ENCODE measurements around the gene KRTAP21-1. TPM values are rescaled to one million over a fixed set of nuclear protein-coding genes. Genes with fewer than 3 reads are reported as not detected.
A peak's percentile ranks its signal among the peaks of the same experiment; 100 is the strongest.

KRTAP21-1 gene
- total and polyA plus RNA-seq, 3 experiments from 2014 or later, result not detected

- Mint-ChIP-seq H3K27ac (no peak overlapping the region), H3K4me1 (peaks cover 0 to 13% (median 4%) of the 10 kb centered on the region in 3 donors), H3K27me3 (peaks cover 0 to 2% of the 10 kb centered on the region in 2 donors), H3K36me3 (no peaks in the 10 kb centered on the region), H3K9me3 (peaks cover 0 to 9% (median 2%) of the 10 kb centered on the region in 5 donors), H3K4me3 (no peak overlapping the region)
- no peaks in the 10 kb centered on the region for H3K36me3 ChIP-seq (ENCODE audit: insufficient read depth, low read length)
- H3K27ac ChIP-seq (ENCODE audit: low read depth, low read length), result no peak overlapping the region
- no peaks in the 10 kb centered on the region for H3K9me3 ChIP-seq (ENCODE audit: low read length)
- H3K4me3 ChIP-seq (ENCODE audit: low read length), result no peak overlapping the region
- DNase-seq, result no peak
- ChIA-PET CTCF (no interaction called here), POLR2A (no interaction called here)
- H3K4me1 ChIP-seq (ENCODE audit: insufficient read depth, low read length), result no peaks in the 10 kb centered on the region
- no peaks in the 10 kb centered on the region for H3K27me3 ChIP-seq (ENCODE audit: insufficient read depth, low read length, poor library complexity, severe bottlenecking)
Measured at GRCh38 chr21:30713766-30714165, 41.5 kb downstream of the KRTAP21-1 start.

- Histone ChIP-seq H3K4me3 (ENCODE audit: low read length) (no peak overlapping the region), H3K27ac (ENCODE audit: low read depth, low read length) (no peak overlapping the region), H3K9me3 (ENCODE audit: low read length) (no peaks in the 10 kb centered on the region), H3K4me1 (ENCODE audit: insufficient read depth, low read length) (no peaks in the 10 kb centered on the region), H3K27me3 (ENCODE audit: insufficient read depth, low read length, poor library complexity, severe bottlenecking) (no peaks in the 10 kb centered on the region), H3K36me3 (ENCODE audit: insufficient read depth, low read length) (no peaks in the 10 kb centered on the region)
- H3K27me3 Mint-ChIP-seq, result peaks cover 0 to under 1% of the 10 kb centered on the region in 2 donors
- H3K27ac Mint-ChIP-seq, result peak overlapping the region in 1 of 8 donors; percentile 14
- POLR2A ChIA-PET, result no interaction called here
- no peak for DNase-seq
- H3K4me1 Mint-ChIP-seq, result no peaks in the 10 kb centered on the region
- no peak overlapping the region for H3K4me3 Mint-ChIP-seq
- CTCF ChIA-PET, result no interaction called here
- no peaks in the 10 kb centered on the region for H3K36me3 Mint-ChIP-seq
- peaks cover 0 to 9% (median 2%) of the 10 kb centered on the region in 5 donors for H3K9me3 Mint-ChIP-seq
Measured at GRCh38 chr21:30710499-30710898, 44.7 kb downstream of the KRTAP21-1 start.

- H3K9me3 Mint-ChIP-seq, result peaks cover 0 to 11% (median 0%) of the 10 kb centered on the region in 5 donors
- H3K4me1 Mint-ChIP-seq, result no peaks in the 10 kb centered on the region
- Histone ChIP-seq H3K36me3 (ENCODE audit: insufficient read depth, low read length) (no peaks in the 10 kb centered on the region), H3K27ac (ENCODE audit: low read depth, low read length) (no peak overlapping the region), H3K4me3 (ENCODE audit: low read length) (no peak overlapping the region), H3K4me1 (ENCODE audit: insufficient read depth, low read length) (no peaks in the 10 kb centered on the region), H3K9me3 (ENCODE audit: low read length) (no peaks in the 10 kb centered on the region), H3K27me3 (ENCODE audit: insufficient read depth, low read length, poor library complexity, severe bottlenecking) (no peaks in the 10 kb centered on the region)
- ChIA-PET CTCF (no interaction called here), POLR2A (no interaction called here)
- DNase-seq, result no peak
- peaks cover 0 to 2% of the 10 kb centered on the region in 2 donors for H3K27me3 Mint-ChIP-seq
- H3K4me3 Mint-ChIP-seq, result no peak overlapping the region
- H3K36me3 Mint-ChIP-seq, result no peaks in the 10 kb centered on the region
- no peak overlapping the region for H3K27ac Mint-ChIP-seq
Measured at GRCh38 chr21:30707409-30707808, 47.8 kb downstream of the KRTAP21-1 start.

Other genes with a start within 250 kb of the KRTAP21-1 start
- gene KRTAP19-6, start 213.6 kb downstream of the KRTAP21-1 start, total RNA-seq, result not detected
- not detected for gene KRTAP19-6, start 213.6 kb downstream of the KRTAP21-1 start, polyA plus RNA-seq
- gene KRTAP19-7, start 194.1 kb downstream of the KRTAP21-1 start, total RNA-seq, result not detected
- not detected for gene KRTAP19-7, start 194.1 kb downstream of the KRTAP21-1 start, polyA plus RNA-seq
- not detected for gene KRTAP22-2, start 165.0 kb downstream of the KRTAP21-1 start, total RNA-seq
- not detected for gene KRTAP22-2, start 165.0 kb downstream of the KRTAP21-1 start, polyA plus RNA-seq
- not detected for gene KRTAP6-3, start 163.0 kb downstream of the KRTAP21-1 start, total RNA-seq
- not detected for gene KRTAP6-3, start 163.0 kb downstream of the KRTAP21-1 start, polyA plus RNA-seq
- gene KRTAP6-2, start 156.5 kb downstream of the KRTAP21-1 start, total RNA-seq, result not detected
- gene KRTAP6-2, start 156.5 kb downstream of the KRTAP21-1 start, polyA plus RNA-seq, result not detected
- gene KRTAP22-1, start 154.3 kb downstream of the KRTAP21-1 start, total RNA-seq, result not detected
- gene KRTAP22-1, start 154.3 kb downstream of the KRTAP21-1 start, polyA plus RNA-seq, result not detected
- not detected for gene KRTAP6-1, start 141.5 kb downstream of the KRTAP21-1 start, total RNA-seq
- not detected for gene KRTAP6-1, start 141.5 kb downstream of the KRTAP21-1 start, polyA plus RNA-seq
- not detected for gene KRTAP20-1, start 139.0 kb downstream of the KRTAP21-1 start, total RNA-seq
- gene KRTAP20-1, start 139.0 kb downstream of the KRTAP21-1 start, polyA plus RNA-seq, result not detected
- gene KRTAP20-4, start 134.8 kb downstream of the KRTAP21-1 start, total RNA-seq, result not detected
- gene KRTAP20-4, start 134.8 kb downstream of the KRTAP21-1 start, polyA plus RNA-seq, result not detected
- not detected for gene KRTAP20-2, start 120.2 kb downstream of the KRTAP21-1 start, total RNA-seq
- not detected for gene KRTAP20-2, start 120.2 kb downstream of the KRTAP21-1 start, polyA plus RNA-seq
- gene KRTAP20-3, start 112.6 kb downstream of the KRTAP21-1 start, total RNA-seq, result not detected
- not detected for gene KRTAP20-3, start 112.6 kb downstream of the KRTAP21-1 start, polyA plus RNA-seq
- not detected for gene KRTAP21-3, start 36.7 kb downstream of the KRTAP21-1 start, total RNA-seq
- gene KRTAP21-3, start 36.7 kb downstream of the KRTAP21-1 start, polyA plus RNA-seq, result not detected
- gene KRTAP21-2, start 8.2 kb downstream of the KRTAP21-1 start, total RNA-seq, result not detected
- gene KRTAP21-2, start 8.2 kb downstream of the KRTAP21-1 start, polyA plus RNA-seq, result not detected
- gene KRTAP8-1, start 57.8 kb upstream of the KRTAP21-1 start, total RNA-seq, result not detected
- not detected for gene KRTAP8-1, start 57.8 kb upstream of the KRTAP21-1 start, polyA plus RNA-seq
- not detected for gene KRTAP7-1, start 74.3 kb upstream of the KRTAP21-1 start, total RNA-seq
- gene KRTAP7-1, start 74.3 kb upstream of the KRTAP21-1 start, polyA plus RNA-seq, result not detected
- gene KRTAP11-1, start 126.2 kb upstream of the KRTAP21-1 start, total RNA-seq, result not detected
- gene KRTAP11-1, start 126.2 kb upstream of the KRTAP21-1 start, polyA plus RNA-seq, result not detected

Measured in CD8-positive, alpha-beta memory T cell (primary cell).